ENCODE data around the gene AP3B2.

Gene AP3B2

GRCh38 chr15:82662641-82663040, 47.0 kb downstream of the AP3B2 start:
- FAIRE-seq (no peak), DNase-seq (ENCODE audit: insufficient read length, low spot score) (no peak)
- no peak for TF ChIP-seq CTCF (IDR thresholded peaks at IDR 0.05; ENCODE audit: insufficient read depth, missing control alignments)

GRCh38 chr15:82660378-82660777, 49.3 kb downstream of the AP3B2 start:
- no peak for FAIRE-seq
- no peak for DNase-seq (ENCODE audit: insufficient read length, low spot score)
- no peak for TF ChIP-seq CTCF (IDR thresholded peaks at IDR 0.05; ENCODE audit: insufficient read depth, missing control alignments)

- no peak for TF ChIP-seq CTCF (IDR thresholded peaks at IDR 0.05; ENCODE audit: insufficient read depth, missing control alignments)
- FAIRE-seq, result no peak
- no peak for DNase-seq (ENCODE audit: insufficient read length, low spot score)
Observed at GRCh38 chr15:82656641-82657266, 52.9 kb downstream of the AP3B2 start.

GRCh38 chr15:82655606-82656005, 54.1 kb downstream of the AP3B2 start:
- DNase-seq (ENCODE audit: insufficient read length, low spot score) (no peak), FAIRE-seq (no peak)
- no peak for TF ChIP-seq CTCF (IDR thresholded peaks at IDR 0.05; ENCODE audit: insufficient read depth, missing control alignments)

GRCh38 chr15:82653483-82654168, 56.0 kb downstream of the AP3B2 start:
- FAIRE-seq (no peak), DNase-seq (ENCODE audit: insufficient read length, low spot score) (no peak)
- no peak for TF ChIP-seq CTCF (IDR thresholded peaks at IDR 0.05; ENCODE audit: insufficient read depth, missing control alignments)

GRCh38 chr15:82651708-82652107, 58.0 kb downstream of the AP3B2 start:
- no peak for DNase-seq (ENCODE audit: insufficient read length, low spot score)
- no peak for TF ChIP-seq CTCF (IDR thresholded peaks at IDR 0.05; ENCODE audit: insufficient read depth, missing control alignments)
- FAIRE-seq, result no peak

GRCh38 chr15:82650046-82650670, 59.5 kb downstream of the AP3B2 start:
- FAIRE-seq, result no peak
- DNase-seq (ENCODE audit: insufficient read length, low spot score), result no peak
- no peak for TF ChIP-seq CTCF (IDR thresholded peaks at IDR 0.05; ENCODE audit: insufficient read depth, missing control alignments)

All from D721Med (cell line).